Measurements from ENCODE around the gene ACADVL. TPM values are rescaled to one million over a fixed set of nuclear protein-coding genes. Genes with fewer than 3 reads are reported as not detected.
"Not testable (repeated sequence)": the region's sequence is repeated elsewhere in the genome, so short reads cannot be mapped to it uniquely, and the experiment has no call there.

The ACADVL gene
- 147 TPM for total RNA-seq (ENCODE audit: insufficient read depth, low replicate concordance)

DNA sequence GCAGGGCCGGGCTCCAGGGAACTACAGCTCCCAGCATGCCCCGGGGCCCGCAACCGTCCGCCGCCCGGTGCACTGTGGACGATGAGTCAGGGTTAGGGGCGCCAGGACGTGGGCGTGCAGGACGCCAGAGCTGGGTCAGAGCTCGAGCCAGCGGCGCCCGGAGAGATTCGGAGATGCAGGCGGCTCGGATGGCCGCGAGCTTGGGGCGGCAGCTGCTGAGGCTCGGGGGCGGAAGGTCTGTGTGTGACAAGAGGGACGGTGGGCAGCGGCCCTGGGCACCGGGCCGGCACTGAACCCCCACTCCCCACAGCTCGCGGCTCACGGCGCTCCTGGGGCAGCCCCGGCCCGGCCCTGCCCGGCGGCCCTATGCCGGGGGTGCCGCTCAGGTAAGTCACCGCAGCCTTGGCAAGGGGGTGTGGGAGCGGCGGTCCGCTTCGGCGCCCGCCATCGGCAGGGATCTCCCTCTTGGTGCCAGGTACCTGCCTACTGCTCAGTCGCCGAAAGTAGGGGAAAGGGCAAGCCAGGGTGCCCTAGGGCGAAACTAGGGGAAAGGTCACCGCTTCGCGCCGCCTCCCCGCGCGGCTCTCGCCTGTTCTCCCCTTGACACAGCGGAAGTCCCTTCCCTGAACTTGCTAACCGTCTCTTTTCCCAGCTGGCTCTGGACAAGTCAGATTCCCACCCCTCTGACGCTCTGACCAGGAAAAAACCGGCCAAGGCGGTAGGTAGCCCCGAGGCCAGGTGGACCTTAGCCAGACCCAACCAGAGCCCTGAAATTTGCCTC lies at the start of gene ACADVL, which contains the start of gene DLG4:
Gene ACADVL, plus strand, starts transcription at position 127 of the 781 bp plus-strand sequence. Its CDS starts 47 bp downstream, at position 174.
Gene DLG4, minus strand, starts transcription at position 25 of the 781 bp plus-strand sequence.
- peak; percentile 94 for DNase-seq (ENCODE audit: low spot score)

DNA sequence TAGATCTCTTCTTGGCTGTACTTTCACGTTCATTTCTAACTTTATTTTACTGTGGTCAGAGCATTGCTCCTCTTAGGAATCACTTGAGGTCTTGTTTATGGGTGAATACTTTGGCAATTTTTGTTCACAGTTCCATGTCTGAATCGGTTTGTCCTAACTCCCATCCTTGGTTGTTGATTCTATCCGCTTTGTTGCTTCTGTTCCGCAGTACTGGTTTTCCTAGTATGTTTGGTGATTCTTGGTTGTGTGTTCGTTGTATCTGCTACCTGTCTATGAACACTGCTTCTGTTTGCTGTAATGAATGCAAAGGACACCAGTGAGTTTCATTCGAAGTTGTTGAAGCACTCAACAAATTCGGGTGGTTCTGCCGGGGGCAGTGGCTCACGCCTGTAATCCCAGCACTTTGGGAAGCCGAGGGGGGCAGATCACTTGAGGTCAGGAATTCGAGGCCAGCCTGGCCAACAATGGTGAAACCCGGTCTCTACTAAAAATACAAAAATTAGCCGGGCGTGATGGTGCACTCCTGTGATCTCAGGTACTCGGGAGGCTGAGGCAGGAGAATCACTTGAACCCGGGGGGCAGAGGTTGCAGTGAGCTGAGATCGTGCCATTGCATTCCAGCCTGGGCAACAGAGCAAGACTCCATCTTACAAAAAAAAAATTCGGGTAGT lies 47.1 kb upstream of the ACADVL start:
- not testable (repeated sequence) for DNase-seq (ENCODE audit: low spot score)

DNA sequence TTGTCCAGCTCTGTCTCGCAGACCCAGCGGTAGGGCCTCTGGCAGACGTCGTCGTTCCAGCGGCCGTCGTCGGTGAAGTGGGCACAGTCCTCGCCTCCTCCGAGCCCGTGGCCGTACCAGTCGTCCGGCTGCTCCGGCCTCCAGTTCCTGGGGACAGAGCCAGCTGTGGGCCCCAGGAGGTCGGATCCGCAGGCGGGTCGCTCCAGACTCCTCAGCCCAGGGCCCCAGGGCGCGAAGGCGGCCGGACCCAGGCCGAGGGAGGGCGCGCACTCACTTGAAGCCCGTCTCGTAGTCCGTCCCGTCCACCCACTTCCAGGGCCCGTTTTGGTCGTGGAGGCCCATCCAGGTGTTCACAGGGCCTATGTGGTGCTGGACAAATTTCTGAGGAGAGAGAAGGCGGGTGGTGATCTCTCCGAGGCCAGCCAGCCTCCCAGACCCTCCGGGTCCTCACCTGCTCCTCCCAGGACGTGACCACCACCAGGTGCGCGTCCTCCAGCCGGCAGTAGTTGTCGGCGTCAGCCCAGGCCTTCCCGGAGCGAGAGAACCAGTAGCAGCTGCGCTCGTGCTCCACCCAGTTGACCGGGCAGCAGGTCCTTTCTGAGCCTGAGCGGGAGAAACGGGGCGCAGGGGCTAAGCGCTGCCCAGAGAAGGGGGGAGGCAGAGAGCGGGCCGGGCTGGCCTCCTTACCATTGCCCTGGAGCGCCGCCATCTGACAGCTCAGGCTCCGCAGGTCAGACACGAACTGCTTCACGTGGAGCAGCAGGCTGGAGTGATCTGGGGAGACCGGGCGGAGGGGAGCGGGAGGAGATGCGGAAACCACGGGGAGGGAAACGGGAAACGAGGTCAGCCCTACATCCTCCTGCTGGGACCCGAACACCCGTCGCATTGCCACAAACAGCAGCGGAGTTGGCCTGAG lies 45.8 kb upstream of the ACADVL start:
- peak; percentile 57 for DNase-seq (ENCODE audit: low spot score)

DNA sequence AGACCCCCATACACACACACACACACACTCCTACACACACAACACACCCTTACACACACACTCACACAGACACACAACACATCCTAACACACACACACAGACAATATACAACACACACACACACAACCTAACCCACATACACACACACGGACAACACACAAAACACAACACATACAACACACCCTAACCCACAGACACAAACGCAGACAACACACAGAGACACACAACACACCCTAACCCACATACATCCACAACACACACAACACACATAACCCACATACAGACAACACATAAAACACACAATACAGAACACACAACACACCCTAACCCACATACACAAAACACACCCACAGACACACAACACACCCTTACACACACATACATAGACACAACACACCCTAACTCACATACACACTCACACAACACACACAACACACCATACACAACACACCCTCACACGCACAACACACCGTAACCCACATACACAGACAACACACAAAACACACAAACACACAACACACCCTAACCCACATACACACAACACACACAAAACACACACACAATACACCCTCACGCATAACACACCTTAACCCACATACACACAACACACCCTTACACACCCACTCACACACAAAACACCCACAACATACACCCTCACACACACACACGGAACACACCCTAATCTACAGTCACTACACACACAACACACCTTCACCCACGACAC lies 45.0 kb upstream of the ACADVL start:
- no peak for DNase-seq (ENCODE audit: low spot score)

DNA sequence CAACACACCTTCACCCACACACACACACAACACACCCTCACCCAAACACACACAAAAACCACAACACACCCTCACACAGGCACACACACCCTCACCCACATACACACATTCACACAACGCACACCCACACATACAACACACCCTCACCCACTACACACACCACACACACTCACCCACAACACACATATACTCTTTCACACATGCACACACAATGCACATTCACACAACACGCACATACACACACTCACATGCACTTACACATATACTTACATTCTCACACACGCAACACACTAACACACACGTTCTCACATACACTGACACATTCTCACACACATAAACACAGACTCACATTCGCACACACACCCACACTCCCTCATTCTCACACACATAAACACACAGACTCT lies 44.4 kb upstream of the ACADVL start:
- DNase-seq (ENCODE audit: low spot score) = no peak

DNA sequence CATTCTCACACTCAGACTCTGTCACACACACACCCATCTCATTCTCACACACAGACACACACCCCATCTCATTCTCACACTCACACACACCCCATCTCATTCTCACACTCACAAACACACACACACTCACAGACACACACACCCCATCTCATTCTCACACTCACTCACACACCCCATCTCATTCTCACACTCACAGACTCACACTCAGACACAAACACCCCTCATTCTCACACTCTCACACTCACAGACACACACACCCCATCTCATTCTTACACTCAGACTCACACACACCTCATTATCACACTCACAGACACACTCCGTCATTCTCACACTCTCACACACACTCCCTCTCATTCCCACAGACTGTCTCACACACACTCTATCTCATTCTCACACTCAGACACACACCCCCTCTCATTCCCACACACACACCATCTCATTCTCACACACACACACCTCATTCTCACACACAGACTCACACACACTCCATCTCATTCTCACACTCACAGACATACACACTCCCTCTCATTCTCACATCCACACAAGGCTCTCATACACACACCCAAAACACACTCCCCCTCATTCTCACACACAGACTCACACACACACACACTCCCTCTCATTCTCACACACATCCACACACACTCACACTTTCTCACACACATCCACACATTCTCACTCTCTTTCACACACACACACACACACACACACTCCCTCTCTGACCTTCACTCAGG lies 43.5 kb upstream of the ACADVL start:
- DNase-seq (ENCODE audit: low spot score) = no peak

DNA sequence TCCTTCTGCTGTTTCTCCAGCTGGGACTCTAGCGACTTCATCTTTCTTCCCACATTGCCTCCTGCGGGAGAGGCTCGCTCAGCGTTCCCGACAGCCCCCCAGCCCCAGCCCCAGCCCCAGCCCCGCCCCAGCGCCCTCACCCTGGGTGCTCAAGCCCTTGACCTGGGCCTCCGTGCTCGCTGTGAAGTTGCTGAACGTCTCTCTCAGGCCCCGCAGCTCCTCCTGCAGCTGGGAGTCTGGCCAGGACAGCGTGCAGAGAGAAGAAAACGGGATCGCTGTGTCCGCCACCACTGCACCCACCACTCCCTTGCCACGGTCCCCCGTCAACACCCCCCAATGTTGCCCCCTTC lies 42.9 kb upstream of the ACADVL start:
- peak; percentile 58 for DNase-seq (ENCODE audit: low spot score)

DNA sequence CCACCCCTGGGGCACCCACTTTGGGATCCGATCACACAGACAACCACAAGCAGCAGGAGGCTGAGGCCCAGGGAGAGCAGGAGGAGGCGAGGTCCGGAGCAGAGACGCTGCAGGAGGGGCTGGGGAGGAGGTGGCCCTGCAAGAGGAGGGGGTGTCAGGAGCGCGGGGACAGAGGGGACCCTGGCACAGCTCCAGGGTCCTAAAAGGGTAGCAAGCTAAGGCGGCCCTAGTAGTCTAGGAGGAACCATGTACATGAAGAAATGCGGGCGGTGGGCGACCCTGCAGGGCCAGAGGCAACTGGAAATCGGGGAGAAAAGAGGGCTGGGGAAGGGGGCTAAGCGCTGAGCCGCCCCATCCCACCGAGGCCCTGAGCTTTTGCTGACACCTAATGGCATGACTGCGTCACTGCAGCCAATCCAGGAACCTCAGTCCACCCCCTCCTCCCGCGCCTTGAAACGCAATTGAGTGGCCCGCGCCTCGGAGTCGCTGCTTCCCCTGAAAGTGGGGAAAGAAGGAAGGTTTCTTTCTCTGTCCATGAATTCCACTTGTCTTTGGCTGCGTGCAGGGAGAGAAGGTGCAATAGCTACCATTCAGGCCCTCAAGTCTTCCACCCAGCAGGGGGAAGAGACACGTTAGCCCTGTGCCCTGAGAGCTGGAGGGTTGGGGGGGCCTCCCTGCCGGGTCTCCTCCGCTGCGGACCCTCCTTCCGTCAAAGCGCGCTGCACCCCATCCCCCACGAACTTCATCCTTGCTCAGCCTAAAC lies 42.4 kb upstream of the ACADVL start:
- peak; percentile 74 for DNase-seq (ENCODE audit: low spot score)

DNA sequence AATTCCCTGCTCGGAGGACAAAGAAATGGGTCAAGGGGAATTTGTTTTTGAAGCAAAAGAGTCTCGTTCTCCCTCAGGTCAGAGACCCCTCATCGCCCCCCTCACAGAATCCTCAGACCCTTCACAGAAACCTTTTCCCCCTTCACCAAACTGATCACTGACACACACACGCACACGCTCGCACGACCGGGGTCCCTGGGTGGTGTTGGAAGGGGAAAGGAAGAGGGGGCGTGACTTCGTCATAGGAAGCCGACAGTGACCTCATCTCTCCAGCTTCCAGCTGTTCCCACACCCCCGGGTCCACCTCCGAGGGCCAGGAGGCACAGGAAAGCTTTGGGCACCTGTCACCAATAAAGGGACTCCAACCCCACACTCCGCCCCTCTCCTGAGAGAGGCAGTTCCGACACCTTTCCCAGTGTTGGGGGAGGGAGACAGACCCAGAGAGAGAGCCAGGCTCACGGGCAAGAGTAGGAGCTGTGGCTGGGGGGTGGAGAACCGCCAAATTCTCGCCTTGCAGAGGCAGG lies 41.7 kb upstream of the ACADVL start:
- DNase-seq (ENCODE audit: low spot score) = peak; percentile 27

DNA sequence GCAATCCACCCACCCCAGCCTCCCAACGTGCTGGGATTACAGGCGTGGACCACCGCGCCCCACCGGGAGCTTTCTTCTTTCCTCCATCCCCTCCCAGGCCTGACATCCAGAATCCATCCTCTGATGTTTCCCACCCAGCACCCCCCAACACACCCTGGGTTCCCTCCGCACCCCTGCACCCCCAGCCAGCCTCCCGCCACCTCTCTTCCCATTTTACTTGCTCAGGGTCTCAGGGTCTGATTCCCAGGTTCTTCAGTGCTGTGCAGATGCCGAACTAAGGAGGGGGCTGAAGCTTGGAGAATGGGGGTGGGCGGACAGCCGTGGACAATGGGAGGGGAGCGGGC lies 40.8 kb upstream of the ACADVL start:
- no peak for DNase-seq (ENCODE audit: low spot score)

DNA sequence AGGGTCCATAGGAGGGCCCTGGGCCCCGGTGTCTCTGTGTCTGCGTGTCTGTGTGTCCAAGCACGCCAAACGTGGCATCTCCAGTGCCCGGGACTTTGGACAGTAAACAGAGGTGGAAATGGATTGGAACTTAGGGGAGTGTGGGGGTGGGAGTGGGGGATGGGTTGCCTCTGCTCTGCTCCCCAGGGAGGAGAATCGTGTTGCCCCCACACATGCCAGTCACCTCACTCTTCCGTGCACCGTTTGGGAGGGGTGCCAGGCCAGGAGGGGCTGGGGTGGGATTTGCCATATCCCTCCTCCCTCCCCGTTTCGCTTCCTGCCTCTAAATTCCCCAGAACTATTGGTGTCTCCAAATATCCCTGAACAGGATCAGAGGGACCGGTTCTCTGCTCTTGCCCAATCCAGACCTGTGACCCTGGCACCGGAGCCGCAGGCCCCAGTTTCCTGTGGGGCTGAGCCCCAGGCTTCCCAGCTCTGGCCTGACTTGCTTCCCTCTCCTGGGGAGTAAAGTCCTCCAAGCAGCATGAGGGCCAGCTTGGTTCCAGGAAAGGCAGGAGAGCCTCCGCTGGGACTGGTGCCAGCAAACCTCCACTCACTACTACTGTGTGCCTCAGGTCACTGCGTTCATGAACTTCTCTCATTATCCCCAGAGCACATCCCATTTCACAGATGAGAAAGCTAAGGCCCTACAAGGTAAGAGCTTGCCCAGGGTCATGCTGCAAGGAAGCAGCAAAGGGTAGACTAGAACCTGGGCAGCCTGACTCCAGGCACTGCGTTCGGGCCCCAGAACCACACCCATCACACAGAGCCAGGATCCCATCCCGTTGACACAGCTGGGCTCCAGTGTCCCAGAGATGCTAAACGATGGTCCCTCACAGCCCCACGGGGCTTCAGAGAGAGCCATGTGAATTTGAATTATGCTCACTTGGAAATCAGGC lies 40.2 kb upstream of the ACADVL start, which contains the start of gene ASGR1:
Gene ASGR1, minus strand, starts transcription at position 54 of the 938 bp plus-strand sequence. CDS start 807 bp downstream, outside the sequence.
- no peak for DNase-seq (ENCODE audit: low spot score)

DNA sequence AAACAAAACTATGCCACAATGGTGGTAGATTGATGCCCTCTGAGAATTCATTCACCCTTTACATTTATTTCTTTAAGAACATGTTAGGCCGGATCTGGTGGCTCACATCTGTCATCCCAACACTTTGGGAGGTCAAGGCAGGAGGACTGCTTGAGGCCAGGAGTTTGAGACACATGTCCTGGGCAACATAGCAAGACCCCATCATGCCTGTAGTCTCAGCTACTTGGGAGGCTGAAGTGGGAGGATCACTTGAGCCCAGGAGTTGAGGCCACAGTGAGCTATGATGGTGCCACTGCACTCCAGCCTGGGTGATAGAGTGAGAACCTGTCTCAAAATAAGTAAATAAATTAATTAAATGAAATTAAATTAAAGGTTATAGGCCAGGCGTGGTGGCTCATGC lies 37.6 kb upstream of the ACADVL start:
- not testable (repeated sequence) for DNase-seq (ENCODE audit: low spot score)

DNA sequence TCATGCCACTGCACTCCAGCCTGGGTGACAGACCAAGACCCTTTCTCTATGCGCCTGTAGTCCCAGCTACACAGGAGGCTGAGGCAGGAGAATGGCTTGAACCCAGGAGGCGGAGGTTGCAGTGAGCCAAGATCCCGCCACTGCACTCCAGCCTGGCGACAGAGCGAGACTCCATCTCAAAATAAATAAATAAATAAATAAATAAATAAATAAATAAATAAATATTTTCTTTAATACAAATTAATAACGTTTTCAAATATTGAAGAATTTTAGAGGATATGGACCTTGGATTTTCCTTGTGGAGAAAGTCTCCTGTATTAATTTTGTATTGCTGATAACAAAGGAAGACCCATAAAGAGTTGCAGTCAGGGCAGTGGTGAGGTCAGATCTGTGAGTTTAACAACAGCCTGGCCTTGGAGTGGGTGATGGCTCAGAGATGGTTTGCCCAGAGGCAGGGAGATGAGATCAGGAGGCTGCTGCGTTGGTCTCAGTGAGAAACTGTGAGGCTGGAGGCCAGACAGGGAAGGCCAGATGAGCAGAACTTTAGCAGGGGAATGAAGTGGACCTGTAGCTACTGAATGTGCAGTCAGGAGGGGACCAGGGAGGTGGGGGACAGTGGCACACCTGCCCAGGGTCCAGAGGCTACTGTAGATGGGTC lies 36.2 kb upstream of the ACADVL start:
- no peak for DNase-seq (ENCODE audit: low spot score)

DNA sequence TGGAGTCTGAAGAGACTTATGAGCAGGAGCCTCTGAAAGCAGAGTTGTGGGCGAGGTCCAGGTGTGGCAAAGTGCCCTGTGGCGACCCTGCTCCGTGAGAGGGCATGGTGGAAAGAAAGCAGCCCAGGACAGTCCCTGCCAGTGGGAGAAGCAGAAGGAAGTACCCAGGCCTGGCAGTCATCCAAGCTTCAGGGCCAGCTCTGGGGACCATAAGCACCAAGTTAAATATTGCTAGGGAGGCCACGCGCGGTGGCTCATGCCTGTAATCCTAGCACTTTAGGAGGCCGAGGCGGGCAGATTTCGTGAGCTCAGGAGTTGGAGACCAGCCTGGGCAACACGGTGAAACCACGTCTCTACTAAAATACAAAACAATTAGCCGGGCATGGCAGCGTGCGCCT lies 35.6 kb upstream of the ACADVL start:
- DNase-seq (ENCODE audit: low spot score) = no peak

DNA sequence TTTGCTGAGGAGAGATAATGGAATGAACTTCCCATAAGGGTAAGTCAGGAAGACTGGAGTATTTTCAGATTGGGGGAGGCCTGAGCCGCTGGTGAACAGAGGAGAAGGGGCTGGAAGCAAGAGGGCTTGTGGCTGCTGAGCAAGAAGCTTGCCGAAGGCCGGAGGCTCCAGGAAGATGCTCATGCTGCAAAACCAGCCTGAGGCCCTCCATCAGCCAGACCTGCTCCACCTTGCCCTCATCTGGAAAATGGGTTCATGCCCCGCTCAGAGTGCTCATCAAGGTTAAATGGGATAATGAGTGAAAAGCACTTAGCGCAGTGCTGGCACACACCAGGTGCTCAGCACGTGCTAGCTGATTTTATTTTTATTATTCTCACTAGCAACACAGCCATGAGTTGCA lies 35.1 kb upstream of the ACADVL start:
- no peak for DNase-seq (ENCODE audit: low spot score)

DNA sequence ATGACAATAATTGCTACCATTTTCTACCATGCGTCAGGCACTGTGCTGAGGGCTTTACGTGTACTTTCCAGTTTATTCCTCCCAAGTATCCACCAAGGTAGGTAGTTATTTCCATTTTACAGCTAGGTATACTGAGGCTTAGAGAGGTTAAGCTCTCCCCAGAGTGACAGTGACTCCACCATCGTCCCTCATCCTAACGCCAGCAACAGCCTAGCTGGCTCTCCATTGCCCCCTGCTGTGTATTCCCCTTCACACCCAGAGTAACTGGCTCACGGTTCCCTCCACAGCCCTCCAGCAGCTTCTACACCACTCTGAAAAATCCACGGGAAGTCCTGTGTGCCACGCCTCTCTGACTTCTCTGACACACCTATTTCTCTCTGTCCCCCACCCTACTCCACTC lies 33.5 kb upstream of the ACADVL start:
- no peak for DNase-seq (ENCODE audit: low spot score)

DNA sequence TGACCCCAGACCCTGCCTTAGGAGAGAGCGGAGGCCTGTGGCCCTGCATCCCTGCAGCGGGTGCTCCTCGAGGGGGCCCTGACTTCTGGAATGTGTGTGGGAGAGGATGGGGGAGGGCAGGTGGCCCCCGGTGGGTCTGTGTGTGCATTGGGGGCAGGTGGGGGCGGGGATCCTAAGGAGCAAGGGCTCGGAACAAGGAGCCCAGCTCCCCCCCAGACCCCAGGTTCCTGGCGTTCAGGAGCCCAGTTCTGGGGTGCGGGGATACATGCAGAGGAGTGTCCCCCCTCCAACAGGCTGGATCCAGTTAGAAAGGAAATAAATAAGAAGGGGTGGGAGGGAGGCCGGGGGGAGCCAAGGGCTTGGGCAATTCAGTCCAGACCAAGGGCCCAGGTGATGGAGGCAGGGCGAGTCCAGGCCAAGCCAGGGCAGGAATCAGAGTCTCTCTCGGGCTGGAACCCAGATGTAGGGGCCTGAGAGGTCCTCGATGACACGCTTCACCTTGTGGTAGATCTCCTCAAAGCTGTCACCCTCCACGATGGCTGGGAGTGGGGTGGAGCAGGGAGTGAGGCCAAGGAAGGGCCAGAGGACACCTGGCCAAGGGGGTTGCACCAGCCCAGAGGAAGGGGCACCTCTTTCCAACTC lies 29.3 kb upstream of the ACADVL start:
- no peak for DNase-seq (ENCODE audit: low spot score)
